GM12874 (cell line): Measurements from ENCODE around the gene PSMB9.

Experiments used
- TF ChIP-seq, protein P1 (sequence below): IDR thresholded peaks from 2 replicates; pipeline ENCODE4 v1.5.1; 2011; ENCODE audit warnings: low read depth, mild to moderate bottlenecking, control low read depth, low read length, moderate library complexity; ENCODE audit not compliant: insufficient read depth

Gene PSMB9

DNA sequence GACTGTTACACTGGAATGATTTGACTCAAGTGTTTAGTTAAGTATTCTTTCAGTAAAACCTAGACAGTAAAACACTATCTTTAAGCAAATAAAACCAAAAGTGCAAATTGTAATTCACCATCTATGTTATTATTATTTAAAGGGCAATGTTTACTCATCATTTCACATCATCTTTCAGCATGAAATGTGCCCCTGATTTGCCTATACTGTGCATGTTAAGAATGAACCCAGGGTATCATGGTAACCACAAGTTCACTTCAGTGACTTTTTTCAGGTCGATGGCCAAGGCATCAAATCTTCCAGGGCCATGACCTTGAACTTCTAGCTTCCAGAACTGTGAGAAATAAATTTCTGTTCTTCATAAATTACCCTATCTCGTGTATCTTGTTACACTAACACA is 35.1 kb upstream of the PSMB9 start:
- TF ChIP-seq, protein P1, sequence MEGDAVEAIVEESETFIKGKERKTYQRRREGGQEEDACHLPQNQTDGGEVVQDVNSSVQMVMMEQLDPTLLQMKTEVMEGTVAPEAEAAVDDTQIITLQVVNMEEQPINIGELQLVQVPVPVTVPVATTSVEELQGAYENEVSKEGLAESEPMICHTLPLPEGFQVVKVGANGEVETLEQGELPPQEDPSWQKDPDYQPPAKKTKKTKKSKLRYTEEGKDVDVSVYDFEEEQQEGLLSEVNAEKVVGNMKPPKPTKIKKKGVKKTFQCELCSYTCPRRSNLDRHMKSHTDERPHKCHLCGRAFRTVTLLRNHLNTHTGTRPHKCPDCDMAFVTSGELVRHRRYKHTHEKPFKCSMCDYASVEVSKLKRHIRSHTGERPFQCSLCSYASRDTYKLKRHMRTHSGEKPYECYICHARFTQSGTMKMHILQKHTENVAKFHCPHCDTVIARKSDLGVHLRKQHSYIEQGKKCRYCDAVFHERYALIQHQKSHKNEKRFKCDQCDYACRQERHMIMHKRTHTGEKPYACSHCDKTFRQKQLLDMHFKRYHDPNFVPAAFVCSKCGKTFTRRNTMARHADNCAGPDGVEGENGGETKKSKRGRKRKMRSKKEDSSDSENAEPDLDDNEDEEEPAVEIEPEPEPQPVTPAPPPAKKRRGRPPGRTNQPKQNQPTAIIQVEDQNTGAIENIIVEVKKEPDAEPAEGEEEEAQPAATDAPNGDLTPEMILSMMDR: no peak

GRCh38 chr6:32819729-32820128 is 34.3 kb upstream of the PSMB9 start:
- TF ChIP-seq, protein P1: no peak

GRCh38 chr6:32825966-32826365 is 28.0 kb upstream of the PSMB9 start:
- TF ChIP-seq, protein P1: 0 out of 2 replicates have a peak, but pooled peaks have one; percentile 7

- TF ChIP-seq, protein P1: no peak
Measured at GRCh38 chr6:32827025-32827424, 27.0 kb upstream of the PSMB9 start.

- TF ChIP-seq, protein P1: no peak
Measured at GRCh38 chr6:32829495-32829894, 24.5 kb upstream of the PSMB9 start.

DNA sequence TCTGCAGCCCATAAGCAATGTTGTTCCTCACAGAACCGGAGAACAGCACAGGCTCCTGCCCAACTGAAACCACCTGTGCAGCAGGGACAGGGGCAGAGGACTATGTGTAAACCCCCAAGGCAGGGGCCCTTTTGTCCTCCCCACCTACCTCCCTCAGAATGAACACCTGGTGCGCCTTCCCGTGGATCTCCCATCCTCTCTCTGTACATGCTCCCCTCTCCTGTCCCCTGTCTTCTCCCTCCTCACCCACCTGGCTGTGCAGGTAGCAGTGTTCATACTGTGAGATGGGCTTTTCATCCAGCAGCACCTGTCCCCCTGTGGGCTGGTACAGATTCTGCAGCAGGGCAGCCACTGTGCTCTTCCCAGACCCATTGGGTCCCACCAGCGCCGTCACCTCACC is 24.0 kb upstream of the PSMB9 start:
- TF ChIP-seq, protein P1: no peak

- TF ChIP-seq, protein P1: no peak
Measured at GRCh38 chr6:32830936-32831335, 23.1 kb upstream of the PSMB9 start.

DNA sequence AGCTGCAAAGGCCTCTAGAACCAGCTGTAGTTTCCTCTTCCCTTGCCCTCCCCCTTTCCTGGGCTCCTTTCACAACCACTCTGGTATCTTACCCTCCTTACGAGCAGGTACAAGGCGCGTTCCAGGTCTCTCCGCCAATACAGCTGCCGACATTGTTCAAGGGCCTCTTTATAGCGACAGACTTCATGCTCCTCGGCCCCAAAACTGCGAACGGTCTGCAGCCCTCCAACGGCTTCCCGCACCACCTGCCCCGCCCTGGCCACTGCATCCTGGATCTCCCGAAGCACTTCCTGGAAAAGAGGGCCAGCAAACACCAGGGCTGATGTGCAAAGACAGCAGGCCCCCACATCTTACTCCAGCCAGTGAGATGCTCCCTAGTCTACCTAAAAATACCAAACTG is 21.5 kb upstream of the PSMB9 start:
- TF ChIP-seq, protein P1: no peak
